ENCODE results near the gene WDR33. TPM values are rescaled to one million over a fixed set of nuclear protein-coding genes. Genes with fewer than 3 reads are reported as not detected.

WDR33 gene
- total RNA-seq, 2 donors from 2014 or later: 16.1 to 16.8 TPM

- Histone ChIP-seq H3K36me3 (no peaks in the 10 kb centered on the region), H3K4me1 (peaks cover 0 to 21% of the 10 kb centered on the region in 2 donors), H3K4me3 (peak overlapping the region; percentile 24 to 54), H3K27me3 (no peaks in the 10 kb centered on the region), H3K9me3 (peaks cover 0 to 4% of the 10 kb centered on the region in 2 donors), H3K27ac (peak overlapping the region; percentile 51 to 73)
- TF ChIP-seq CTCF (IDR thresholded peaks at IDR 0.05): peak; percentile 84 to 88
- DNase-seq (ENCODE audit: low spot score): no peak
These were observed 115.2 kb downstream of the WDR33 start for GRCh38 chr2:127695491-127696472.

- DNase-seq (ENCODE audit: low spot score): no peak
- H3K4me1 ChIP-seq: peaks cover 0 to 14% of the 10 kb centered on the region in 2 donors
- peak overlapping the region in 1 of 2 donors; percentile 54 for H3K4me3 ChIP-seq
- H3K27me3 ChIP-seq: no peaks in the 10 kb centered on the region
- H3K27ac ChIP-seq: peak overlapping the region; percentile 51 to 73
- peaks cover 0 to 6% of the 10 kb centered on the region in 2 donors for H3K9me3 ChIP-seq
- no peaks in the 10 kb centered on the region for H3K36me3 ChIP-seq
- TF ChIP-seq CTCF (IDR thresholded peaks at IDR 0.05): no peak
These were observed 116.0 kb downstream of the WDR33 start for GRCh38 chr2:127694986-127695385.

- Histone ChIP-seq H3K27me3 (no peaks in the 10 kb centered on the region), H3K4me1 (peaks cover 0 to 15% of the 10 kb centered on the region in 2 donors), H3K36me3 (no peaks in the 10 kb centered on the region), H3K4me3 (no peak overlapping the region), H3K9me3 (peaks cover 0 to 6% of the 10 kb centered on the region in 2 donors), H3K27ac (no peak overlapping the region)
- DNase-seq (ENCODE audit: low spot score): peak; percentile 36
- no peak for TF ChIP-seq CTCF (IDR thresholded peaks at IDR 0.05)
These were observed 120.3 kb downstream of the WDR33 start for GRCh38 chr2:127690696-127691095.

GRCh38 chr2:127688405-127688804 is 122.6 kb downstream of the WDR33 start:
- Histone ChIP-seq H3K4me3 (no peak overlapping the region), H3K36me3 (no peaks in the 10 kb centered on the region), H3K27me3 (no peaks in the 10 kb centered on the region), H3K4me1 (peaks cover 0 to 18% of the 10 kb centered on the region in 2 donors), H3K9me3 (peaks cover 0 to 6% of the 10 kb centered on the region in 2 donors), H3K27ac (no peak overlapping the region)
- TF ChIP-seq CTCF (IDR thresholded peaks at IDR 0.05): no peak
- DNase-seq (ENCODE audit: low spot score): no peak

GRCh38 chr2:127685410-127686080 is 125.4 kb downstream of the WDR33 start:
- no peak overlapping the region for H3K4me3 ChIP-seq
- peak overlapping the region; percentile 32 to 44 for H3K27ac ChIP-seq

More at GRCh38 chr2:127685410-127686080, 125.4 kb downstream of the WDR33 start:
- Histone ChIP-seq H3K27me3 (no peaks in the 10 kb centered on the region), H3K4me1 (peaks cover 0 to 45% of the 10 kb centered on the region in 2 donors), H3K36me3 (no peaks in the 10 kb centered on the region), H3K9me3 (no peaks in the 10 kb centered on the region)
- no peak for TF ChIP-seq CTCF (IDR thresholded peaks at IDR 0.05)
- DNase-seq (ENCODE audit: low spot score): peak; percentile 55

Measured in right atrium auricular region (tissue), 2 donors.